HCT116 (cell line): ENCODE measurements around the gene KIN. TPM values are rescaled to one million over a fixed set of nuclear protein-coding genes. Genes with fewer than 3 reads are reported as not detected.

Experiments
- ATAC-seq: fragments of 200-7000 bp; cut with Tn5 transposase; 2 replicates; pipeline ENCODE4 v1.9.1; 2020; ENCODE audit warnings: mild to moderate bottlenecking, moderate library complexity
- BruUV-seq: library from RNA; stranded (reverse); fragments of 400-500 nt; replicated peaks from 2 replicates; lab custom pipeline; 2021; lab: Mats Ljungman, UMichigan
- CTCF ChIA-PET: fragments of 300-600 bp; sonication (Branson Sonifier 250); formaldehyde crosslinking; loops from one replicate; lab custom pipeline; 2021; ENCODE audit warnings: antibody characterized with exemption; lab: Charles Lee
- POLR2A ChIA-PET: fragments of 300-600, 350-600 bp; sonication (Branson Sonifier 250); formaldehyde crosslinking; loops from one replicate; lab custom pipeline; 2021; ENCODE audit warnings: antibody characterized with exemption; lab: Charles Lee
- RAD21 ChIA-PET, 2 experiments: fragments of 300-600 bp; sonication (Branson Sonifier 250); formaldehyde crosslinking; loops; one replicate each; lab custom pipeline; 2023; ENCODE audit warnings: low total read pairs in 2 of 2; ENCODE audit not compliant: uncharacterized antibody in 2 of 2, unreplicated experiment in 2 of 2, low non-redundant PET in 1 of 2; lab: Charles Lee
- DNase-seq: peaks from one replicate; pipeline ENCODE4 v3.0.0-alpha.2; 2010; ENCODE audit warnings: low read depth, low spot score
- H2AFZ ChIP-seq: fragments of 200-600 bp; shearing (Covaris generic), sonication (generic); 2 replicates; pipeline ENCODE4 v1.6.1; 2017; ENCODE audit warnings: low read depth, mixed run types, mixed read lengths, antibody characterized with exemption, low read length; ENCODE audit not compliant: poor library complexity, severe bottlenecking
- H3K27ac ChIP-seq: 2 replicates; pipeline ENCODE4 v1.5.1; 2012; ENCODE audit warnings: low read depth, low read length
- H3K27me3 ChIP-seq: fragments of 200-600 bp; sonication (generic); 2 replicates; pipeline ENCODE4 v1.6.1; 2016; ENCODE audit warnings: mixed run types, low read length, mixed read lengths; ENCODE audit not compliant: insufficient read depth
- H3K36me3 ChIP-seq, 2 experiments: fragments of 200-500 bp in 1 of 2; fragments of 200-600 bp in 1 of 2; sonication (Bioruptor generic) in 1 of 2; sonication (generic) in 1 of 2; 2 replicates each; pipeline versions ENCODE4 v1.5.1 to v1.6.1; 2014 to 2016; ENCODE audit warnings: low read length in 2 of 2, inconsistent platforms in 1 of 2, mixed read lengths in 1 of 2, mixed run types in 1 of 2; ENCODE audit not compliant: insufficient read depth in 2 of 2, control insufficient read depth in 1 of 2
- H3K4me1 ChIP-seq, 2 experiments: fragments of 200-600 bp in 1 of 2; sonication (generic) in 1 of 2; 2 replicates each; pipeline versions ENCODE4 v1.5.1 to v1.6.1; 2012 to 2017; ENCODE audit warnings: low read length in 2 of 2, inconsistent platforms in 1 of 2, mild to moderate bottlenecking in 1 of 2, mixed read lengths in 1 of 2, mixed run types in 1 of 2, moderate library complexity in 1 of 2; ENCODE audit not compliant: insufficient read depth in 2 of 2, control insufficient read depth in 1 of 2
- H3K4me2 ChIP-seq: fragments of 200-600 bp; sonication (generic); 2 replicates; pipeline ENCODE4 v1.6.1; 2017; ENCODE audit warnings: mixed run types, low read length, mixed read lengths
- H3K4me3 ChIP-seq, 2 experiments: fragments of 200-600 bp in 1 of 2; sonication (generic) in 1 of 2; replicated peaks in 1 of 2; 2 replicates each; pipeline ENCODE4 v1.5.1; 2011 to 2016; ENCODE audit warnings: low read length in 2 of 2, control low read depth in 1 of 2, low read depth in 1 of 2, mild to moderate bottlenecking in 1 of 2, mixed read lengths in 1 of 2, mixed run types in 1 of 2
- H3K79me2 ChIP-seq: fragments of 200-600 bp; sonication (generic); 2 replicates; pipeline ENCODE4 v1.6.1; 2017; ENCODE audit warnings: mild to moderate bottlenecking, mixed run types, low read length, moderate library complexity, mixed read lengths; ENCODE audit not compliant: insufficient read depth
- H3K9ac ChIP-seq: fragments of 200-600 bp; sonication (generic); 2 replicates; pipeline ENCODE4 v1.6.1; 2016; ENCODE audit warnings: low read length, mixed read lengths
- H3K9me2 ChIP-seq: fragments of 200-600 bp; sonication (generic), shearing (Covaris generic); 2 replicates; pipeline ENCODE4 v1.6.1; 2017; ENCODE audit warnings: mixed run types, mild to moderate bottlenecking, moderate library complexity; ENCODE audit not compliant: insufficient read depth
- H3K9me3 ChIP-seq, 2 experiments: fragments of 200-500 bp in 1 of 2; fragments of 200-600 bp in 1 of 2; sonication (Bioruptor generic) in 1 of 2; sonication (generic) in 1 of 2; 2 replicates each; pipeline ENCODE4 v1.6.1; 2014 to 2017; ENCODE audit warnings: low read length in 2 of 2, mixed read lengths in 2 of 2, inconsistent platforms in 1 of 2, low read depth in 1 of 2, mild to moderate bottlenecking in 1 of 2, mixed run types in 1 of 2, moderate library complexity in 1 of 2; ENCODE audit not compliant: control insufficient read depth in 1 of 2, insufficient read depth in 1 of 2
- H4K20me1 ChIP-seq: fragments of 200-600 bp; sonication (generic), shearing (Covaris generic); 2 replicates; pipeline ENCODE4 v1.6.1; 2017; ENCODE audit warnings: mixed run types, mild to moderate bottlenecking, moderate library complexity; ENCODE audit not compliant: insufficient read depth
- CBX3 ChIP-seq: IDR thresholded peaks from 2 replicates; pipeline ENCODE4 v1.6.1; 2012; ENCODE audit warnings: low read depth
- EGR1 ChIP-seq: IDR thresholded peaks from 2 replicates; pipeline ENCODE4 v1.6.1; 2012; ENCODE audit warnings: low read depth
- ELF1 ChIP-seq: IDR thresholded peaks from 2 replicates; pipeline ENCODE4 v1.6.1; 2012; ENCODE audit warnings: low read depth, borderline replicate concordance
- EZH2phosphoT487 ChIP-seq: fragments of 200-600 bp; IDR thresholded peaks from 2 replicates; pipeline ENCODE4 v1.6.1; 2018; ENCODE audit warnings: antibody characterized with exemption, borderline replicate concordance
- FOSL1 ChIP-seq: IDR thresholded peaks from 2 replicates; pipeline ENCODE4 v1.6.1; 2012; ENCODE audit warnings: low read depth
- JUND ChIP-seq: IDR thresholded peaks from 2 replicates; pipeline ENCODE4 v1.6.1; 2012
- POLR2A ChIP-seq: IDR thresholded peaks from 2 replicates; pipeline ENCODE4 v1.7.0; 2011; ENCODE audit warnings: borderline replicate concordance; ENCODE audit not compliant: insufficient read depth, insufficient read length; ENCODE audit errors: extremely low read depth
- RAD21 ChIP-seq: IDR thresholded peaks from 2 replicates; pipeline ENCODE4 v1.6.1; 2012; ENCODE audit warnings: low read depth, mild to moderate bottlenecking
- SP1 ChIP-seq: IDR thresholded peaks from 2 replicates; pipeline ENCODE4 v1.6.1; 2012; ENCODE audit warnings: low read depth
- intact Hi-C: fragments of 100-400 bp; cut with micrococcal nuclease; formaldehyde crosslinking; loops from 2 replicates; pipeline ENCODE4 v1.10.0; 2022
- total RNA-seq: library from RNA; stranded (reverse); gene quantifications from one replicate; pipeline ENCODE4 v1.2.1, GENCODE V29; 2021; ENCODE audit not compliant: unreplicated experiment
- TF ChIP-seq, protein P1 (sequence below): IDR thresholded peaks from 2 replicates; pipeline ENCODE4 v1.6.1; 2012; ENCODE audit warnings: low read depth
- TF ChIP-seq, protein P2 (sequence below): IDR thresholded peaks from 2 replicates; pipeline ENCODE4 v1.6.1; 2012
- TF ChIP-seq, protein P3 (sequence below): IDR thresholded peaks from 2 replicates; pipeline ENCODE4 v1.6.1; 2011; ENCODE audit warnings: mild to moderate bottlenecking, low read length, moderate library complexity; ENCODE audit not compliant: insufficient replicate concordance; ENCODE audit errors: extremely low read depth

Gene KIN
- total RNA-seq, 1 experiment from 2014 or later: 13.6 TPM

DNA sequence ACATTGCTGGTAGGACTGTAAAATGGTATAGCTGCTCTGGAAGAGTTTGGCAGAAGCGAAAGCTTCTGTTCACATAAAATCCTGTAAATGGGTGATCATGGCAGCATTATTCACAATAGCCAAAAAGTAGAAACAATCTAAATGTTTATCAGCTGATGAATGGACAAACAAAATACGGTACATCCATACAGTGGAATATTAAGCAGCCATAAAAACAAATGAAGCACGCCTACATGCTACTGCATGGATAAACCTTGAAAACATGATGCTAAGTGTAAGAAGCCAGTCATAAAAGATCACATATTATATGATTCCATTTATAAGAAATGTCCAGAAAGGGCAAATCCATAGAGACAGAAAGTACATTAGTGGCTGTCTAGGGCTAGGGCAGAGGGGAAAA, 32.7 kb downstream of the KIN start:
- intact Hi-C loops: loop anchor here (5.0 to 10.0 kb wide), 2 partner anchors 230 to 1452 kb away; no protein-coding TSS in a partner anchor
- no peak for TF ChIP-seq FOSL1
- no peak for TF ChIP-seq JUND
- no peak for TF ChIP-seq EGR1
- no peak for TF ChIP-seq RAD21
- TF ChIP-seq CBX3: no peak
- TF ChIP-seq SP1: no peak
- TF ChIP-seq, protein P1, sequence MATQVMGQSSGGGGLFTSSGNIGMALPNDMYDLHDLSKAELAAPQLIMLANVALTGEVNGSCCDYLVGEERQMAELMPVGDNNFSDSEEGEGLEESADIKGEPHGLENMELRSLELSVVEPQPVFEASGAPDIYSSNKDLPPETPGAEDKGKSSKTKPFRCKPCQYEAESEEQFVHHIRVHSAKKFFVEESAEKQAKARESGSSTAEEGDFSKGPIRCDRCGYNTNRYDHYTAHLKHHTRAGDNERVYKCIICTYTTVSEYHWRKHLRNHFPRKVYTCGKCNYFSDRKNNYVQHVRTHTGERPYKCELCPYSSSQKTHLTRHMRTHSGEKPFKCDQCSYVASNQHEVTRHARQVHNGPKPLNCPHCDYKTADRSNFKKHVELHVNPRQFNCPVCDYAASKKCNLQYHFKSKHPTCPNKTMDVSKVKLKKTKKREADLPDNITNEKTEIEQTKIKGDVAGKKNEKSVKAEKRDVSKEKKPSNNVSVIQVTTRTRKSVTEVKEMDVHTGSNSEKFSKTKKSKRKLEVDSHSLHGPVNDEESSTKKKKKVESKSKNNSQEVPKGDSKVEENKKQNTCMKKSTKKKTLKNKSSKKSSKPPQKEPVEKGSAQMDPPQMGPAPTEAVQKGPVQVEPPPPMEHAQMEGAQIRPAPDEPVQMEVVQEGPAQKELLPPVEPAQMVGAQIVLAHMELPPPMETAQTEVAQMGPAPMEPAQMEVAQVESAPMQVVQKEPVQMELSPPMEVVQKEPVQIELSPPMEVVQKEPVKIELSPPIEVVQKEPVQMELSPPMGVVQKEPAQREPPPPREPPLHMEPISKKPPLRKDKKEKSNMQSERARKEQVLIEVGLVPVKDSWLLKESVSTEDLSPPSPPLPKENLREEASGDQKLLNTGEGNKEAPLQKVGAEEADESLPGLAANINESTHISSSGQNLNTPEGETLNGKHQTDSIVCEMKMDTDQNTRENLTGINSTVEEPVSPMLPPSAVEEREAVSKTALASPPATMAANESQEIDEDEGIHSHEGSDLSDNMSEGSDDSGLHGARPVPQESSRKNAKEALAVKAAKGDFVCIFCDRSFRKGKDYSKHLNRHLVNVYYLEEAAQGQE: no peak
- TF ChIP-seq POLR2A: no peak
- TF ChIP-seq ELF1: no peak
- TF ChIP-seq, protein P2, sequence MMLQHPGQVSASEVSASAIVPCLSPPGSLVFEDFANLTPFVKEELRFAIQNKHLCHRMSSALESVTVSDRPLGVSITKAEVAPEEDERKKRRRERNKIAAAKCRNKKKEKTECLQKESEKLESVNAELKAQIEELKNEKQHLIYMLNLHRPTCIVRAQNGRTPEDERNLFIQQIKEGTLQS: no peak
- no peak for TF ChIP-seq EZH2phosphoT487
- TF ChIP-seq, protein P3, sequence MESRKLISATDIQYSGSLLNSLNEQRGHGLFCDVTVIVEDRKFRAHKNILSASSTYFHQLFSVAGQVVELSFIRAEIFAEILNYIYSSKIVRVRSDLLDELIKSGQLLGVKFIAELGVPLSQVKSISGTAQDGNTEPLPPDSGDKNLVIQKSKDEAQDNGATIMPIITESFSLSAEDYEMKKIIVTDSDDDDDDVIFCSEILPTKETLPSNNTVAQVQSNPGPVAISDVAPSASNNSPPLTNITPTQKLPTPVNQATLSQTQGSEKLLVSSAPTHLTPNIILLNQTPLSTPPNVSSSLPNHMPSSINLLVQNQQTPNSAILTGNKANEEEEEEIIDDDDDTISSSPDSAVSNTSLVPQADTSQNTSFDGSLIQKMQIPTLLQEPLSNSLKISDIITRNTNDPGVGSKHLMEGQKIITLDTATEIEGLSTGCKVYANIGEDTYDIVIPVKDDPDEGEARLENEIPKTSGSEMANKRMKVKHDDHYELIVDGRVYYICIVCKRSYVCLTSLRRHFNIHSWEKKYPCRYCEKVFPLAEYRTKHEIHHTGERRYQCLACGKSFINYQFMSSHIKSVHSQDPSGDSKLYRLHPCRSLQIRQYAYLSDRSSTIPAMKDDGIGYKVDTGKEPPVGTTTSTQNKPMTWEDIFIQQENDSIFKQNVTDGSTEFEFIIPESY: no peak
- TF ChIP-seq, all 23 proteins: peak for 0

More for the DNA sequence above, 32.7 kb downstream of the KIN start:
- CTCF ChIA-PET: no interaction called here
- Histone ChIP-seq H3K36me3 (peaks cover 20 to 41% of the 10 kb centered on the region in 2 experiments), H3K27ac (no peak overlapping the region), H3K9ac (no peak overlapping the region), H3K4me2 (no peak overlapping the region), H3K4me3 (no peak overlapping the region), H3K9me3 (no peaks in the 10 kb centered on the region), H3K9me2 (no peaks in the 10 kb centered on the region), H4K20me1 (no peaks in the 10 kb centered on the region), H2AFZ (no peak overlapping the region), H3K27me3 (no peaks in the 10 kb centered on the region), H3K4me1 (no peaks in the 10 kb centered on the region), H3K79me2 (no peaks in the 10 kb centered on the region)
- ATAC-seq: no peak
- BruUV-seq: no TSS peak
- no peak for DNase-seq
- RAD21 ChIA-PET: no interaction called here
- POLR2A ChIA-PET: no interaction called here
